Measurements from ENCODE around the gene ZNF280B. TPM values are rescaled to one million over a fixed set of nuclear protein-coding genes. Genes with fewer than 3 reads are reported as not detected.

ZNF280B gene
- total RNA-seq, 1 donor: 1.1 TPM

- H2AFZ ChIP-seq (ENCODE audit: low read length): no peak overlapping the region
- no peak overlapping the region for H3K4me3 ChIP-seq (ENCODE audit: insufficient read depth, low read length)
- no peaks in the 10 kb centered on the region for H3K4me1 ChIP-seq (ENCODE audit: insufficient read depth, low read length)
- no peak for DNase-seq (ENCODE audit: insufficient read length, low spot score, missing footprints)
- no peak for TF ChIP-seq CTCF (IDR thresholded peaks at IDR 0.05; ENCODE audit: extremely low read depth, low read depth, low read length)
- H4K20me1 ChIP-seq (ENCODE audit: insufficient read depth, low read length): no peaks in the 10 kb centered on the region
- H3K9me3 ChIP-seq (ENCODE audit: low read depth, low read length): no peaks in the 10 kb centered on the region
- H3K36me3 ChIP-seq (ENCODE audit: insufficient read depth, low read length): no peaks in the 10 kb centered on the region
- no peak overlapping the region for H3K27ac ChIP-seq (ENCODE audit: low read depth, low read length)
- peaks cover 10% of the 10 kb centered on the region for H3K27me3 ChIP-seq (ENCODE audit: insufficient read depth, low read length)
- no peak overlapping the region for H3K4me2 ChIP-seq (ENCODE audit: insufficient read depth, low read length)
- no peaks in the 10 kb centered on the region for H3K79me2 ChIP-seq (ENCODE audit: insufficient read depth, low read length)
These were observed 15.0 kb upstream of the ZNF280B start for GRCh38 chr22:22523494-22523893.

GRCh38 chr22:22521631-22522030 lies 13.1 kb upstream of the ZNF280B start:
- Histone ChIP-seq H3K27me3 (ENCODE audit: insufficient read depth, low read length) (peaks cover 10% of the 10 kb centered on the region), H2AFZ (ENCODE audit: low read length) (no peak overlapping the region), H3K36me3 (ENCODE audit: insufficient read depth, low read length) (no peaks in the 10 kb centered on the region), H3K9me3 (ENCODE audit: low read depth, low read length) (no peaks in the 10 kb centered on the region), H3K79me2 (ENCODE audit: insufficient read depth, low read length) (no peaks in the 10 kb centered on the region), H3K4me3 (ENCODE audit: insufficient read depth, low read length) (no peak overlapping the region), H4K20me1 (ENCODE audit: insufficient read depth, low read length) (no peaks in the 10 kb centered on the region), H3K4me1 (ENCODE audit: insufficient read depth, low read length) (no peaks in the 10 kb centered on the region), H3K4me2 (ENCODE audit: insufficient read depth, low read length) (no peak overlapping the region), H3K27ac (ENCODE audit: low read depth, low read length) (no peak overlapping the region)
- no peak for DNase-seq (ENCODE audit: insufficient read length, low spot score, missing footprints)
- no peak for TF ChIP-seq CTCF (IDR thresholded peaks at IDR 0.05; ENCODE audit: extremely low read depth, low read depth, low read length)

- Histone ChIP-seq H3K4me3 (ENCODE audit: insufficient read depth, low read length) (no peak overlapping the region), H2AFZ (ENCODE audit: low read length) (no peak overlapping the region), H3K27me3 (ENCODE audit: insufficient read depth, low read length) (peaks cover 10% of the 10 kb centered on the region), H3K79me2 (ENCODE audit: insufficient read depth, low read length) (no peaks in the 10 kb centered on the region), H3K4me1 (ENCODE audit: insufficient read depth, low read length) (no peaks in the 10 kb centered on the region), H4K20me1 (ENCODE audit: insufficient read depth, low read length) (no peaks in the 10 kb centered on the region), H3K9me3 (ENCODE audit: low read depth, low read length) (no peaks in the 10 kb centered on the region), H3K36me3 (ENCODE audit: insufficient read depth, low read length) (no peaks in the 10 kb centered on the region), H3K4me2 (ENCODE audit: insufficient read depth, low read length) (no peak overlapping the region), H3K27ac (ENCODE audit: low read depth, low read length) (no peak overlapping the region)
- TF ChIP-seq CTCF (IDR thresholded peaks at IDR 0.05; ENCODE audit: extremely low read depth, low read depth, low read length): no peak
- DNase-seq (ENCODE audit: insufficient read length, low spot score, missing footprints): no peak
These were observed 12.4 kb upstream of the ZNF280B start for GRCh38 chr22:22520667-22521602.

GRCh38 chr22:22520020-22520656 lies 11.6 kb upstream of the ZNF280B start, which contains the start of gene ZNF280A:
ZNF280A (minus strand) TSS chr22:22520270; CDS start chr22:22515630, 4,640 bp downstream.
- Histone ChIP-seq H2AFZ (ENCODE audit: low read length) (peak within 1 kb of the TSS; percentile 9), H4K20me1 (ENCODE audit: insufficient read depth, low read length) (no peaks in the 10 kb centered on the region), H3K79me2 (ENCODE audit: insufficient read depth, low read length) (no peaks in the 10 kb centered on the region), H3K27me3 (ENCODE audit: insufficient read depth, low read length) (peaks cover 11% of the 10 kb centered on the region), H3K4me1 (ENCODE audit: insufficient read depth, low read length) (no peaks in the 10 kb centered on the region), H3K36me3 (ENCODE audit: insufficient read depth, low read length) (no peaks in the 10 kb centered on the region), H3K9me3 (ENCODE audit: low read depth, low read length) (no peaks in the 10 kb centered on the region), H3K4me2 (ENCODE audit: insufficient read depth, low read length) (peak within 1 kb of the TSS; percentile 41), H3K27ac (ENCODE audit: low read depth, low read length) (no peak within 1 kb of the TSS), H3K4me3 (ENCODE audit: insufficient read depth, low read length) (peak within 1 kb of the TSS; percentile 15)
- peak; percentile 54 for DNase-seq (ENCODE audit: insufficient read length, low spot score, missing footprints)
- peak; percentile 9 for TF ChIP-seq CTCF (IDR thresholded peaks at IDR 0.05; ENCODE audit: extremely low read depth, low read depth, low read length)
